Dedifferentiated amniotic fluid mesenchymal stem cell (primary cell): Measurements from ENCODE around the gene PTH.

Experiments used
- DNase-seq: peaks from one replicate; pipeline ENCODE4 v3.0.0-alpha.2; 2016; ENCODE audit errors: extremely low spot score

PTH gene

GRCh38 chr11:13495929-13496328, at the start of gene PTH:
Gene PTH (minus strand): TSS chr11:13495997. CDS start chr11:13492855, 3,142 bp downstream.
- no peak for DNase-seq

DNA sequence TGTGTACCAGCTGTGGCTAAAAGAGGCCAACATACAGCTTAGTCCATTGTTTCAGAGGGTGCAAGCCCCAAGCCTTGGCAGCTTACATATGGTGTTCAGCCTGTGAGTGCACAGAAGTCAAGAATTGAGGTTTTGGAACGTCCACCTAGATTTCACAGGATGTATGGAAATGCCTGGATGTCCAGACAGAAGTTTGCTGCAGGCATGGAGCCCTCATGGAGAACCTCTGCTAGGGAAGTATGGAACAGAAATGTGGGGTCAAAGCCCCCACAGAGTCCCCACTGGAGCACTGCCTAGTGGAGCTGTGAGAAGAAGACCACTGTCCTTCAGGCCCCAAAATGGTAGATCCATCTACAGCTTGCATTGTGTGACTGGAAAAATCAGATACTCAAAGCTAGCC, 42.2 kb upstream of the PTH start:
- no peak for DNase-seq

DNA sequence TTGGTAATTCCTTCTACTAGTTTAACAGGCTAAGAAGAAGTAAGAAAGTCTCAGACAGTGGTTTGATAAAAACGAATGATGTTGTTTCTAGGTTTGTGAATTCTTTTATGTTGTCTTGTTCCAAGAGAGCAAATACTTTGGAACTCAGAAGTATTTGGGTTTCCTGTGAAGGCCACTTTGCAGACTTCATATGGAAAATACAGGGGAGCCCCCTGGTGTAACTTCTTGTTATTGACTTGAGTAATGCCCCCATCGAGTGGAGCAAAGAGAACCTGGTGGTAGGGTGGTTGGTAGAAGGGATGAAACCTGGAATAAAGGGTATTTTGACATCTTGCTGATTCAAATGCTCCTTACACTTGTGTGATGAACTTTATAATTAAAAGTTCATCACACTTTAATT, 40.0 kb upstream of the PTH start:
- DNase-seq, result no peak

GRCh38 chr11:13534358-13534757, 38.6 kb upstream of the PTH start:
- DNase-seq, result no peak

- no peak for DNase-seq
Observed at GRCh38 chr11:13525257-13525656, 29.5 kb upstream of the PTH start.

DNA sequence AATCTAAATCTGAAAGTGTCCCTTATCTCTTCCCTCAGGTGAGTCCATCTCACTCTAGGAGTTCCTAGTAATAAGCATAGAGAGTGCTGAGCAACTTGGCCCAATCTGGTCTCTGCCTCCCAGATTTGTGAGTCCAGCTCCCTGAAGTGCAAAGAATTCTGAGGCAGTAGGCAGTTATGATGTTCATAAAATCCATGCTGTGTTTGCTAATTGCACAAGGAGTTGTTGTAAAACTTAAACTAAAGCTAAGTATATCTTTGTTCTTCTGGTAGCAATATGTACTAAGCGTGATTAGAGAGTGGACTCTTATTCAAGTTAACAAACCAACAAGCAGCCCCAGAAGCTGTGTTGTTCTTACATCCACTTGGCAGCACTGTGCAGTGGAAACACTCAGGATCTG, 7.6 kb upstream of the PTH start:
- DNase-seq, result no peak

DNA sequence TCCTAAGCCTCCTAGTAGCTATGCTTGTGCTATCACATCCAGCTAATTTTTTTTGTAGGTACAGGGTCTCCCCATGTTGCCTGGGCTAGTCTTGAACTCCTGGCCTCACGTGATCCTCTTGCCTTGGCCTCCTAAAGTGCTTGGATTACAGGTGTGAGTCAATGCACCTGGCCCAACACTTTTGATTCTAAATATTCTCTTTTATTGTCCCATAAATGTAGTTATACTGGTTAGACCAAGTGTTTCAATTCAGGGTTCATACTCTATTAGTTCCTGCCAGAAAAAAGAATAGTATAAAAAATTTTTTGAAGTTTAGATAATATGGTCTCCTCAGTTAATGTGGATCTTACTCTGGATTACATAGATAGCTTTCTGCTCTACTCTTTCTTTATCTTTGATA, 6.7 kb upstream of the PTH start:
- DNase-seq, result no peak

DNA sequence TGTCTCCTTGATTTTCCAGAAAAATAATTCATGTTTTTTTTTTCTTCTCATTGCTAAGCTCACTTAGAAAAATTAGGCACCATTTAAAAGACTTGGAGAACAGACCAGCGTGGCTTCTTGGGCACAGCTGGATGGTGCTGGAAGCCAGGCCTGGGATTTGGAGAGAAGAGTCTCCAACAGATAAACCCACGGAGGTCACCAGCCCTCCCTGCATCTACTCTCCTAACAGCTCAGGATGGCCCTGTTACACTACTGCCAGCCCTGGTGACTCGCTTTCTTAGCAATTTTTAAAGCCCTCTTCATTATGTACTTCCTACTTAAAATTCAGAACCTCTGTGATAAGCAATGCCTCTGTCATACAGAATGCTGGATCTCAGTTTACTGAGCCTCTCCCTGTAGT, 1.7 kb downstream of the PTH start:
- no peak for DNase-seq

DNA sequence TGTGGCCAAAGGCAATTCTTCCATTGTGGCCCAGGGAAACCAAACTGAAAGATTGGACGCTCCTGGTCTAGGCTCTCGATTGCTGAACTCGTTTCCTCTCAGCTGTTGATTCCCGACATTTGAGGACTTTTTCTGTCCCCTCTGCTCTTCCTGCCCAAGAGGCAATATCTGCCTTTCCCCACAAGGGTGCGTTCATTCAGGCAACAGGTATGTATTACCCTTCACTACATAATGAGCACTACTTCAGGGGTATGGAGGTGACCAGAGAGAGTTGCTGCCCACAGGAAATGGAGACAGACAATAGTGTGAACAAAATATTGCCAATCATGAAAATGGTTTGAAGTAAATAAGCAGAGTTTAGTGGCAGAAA, 8.2 kb downstream of the PTH start:
- no peak for DNase-seq

DNA sequence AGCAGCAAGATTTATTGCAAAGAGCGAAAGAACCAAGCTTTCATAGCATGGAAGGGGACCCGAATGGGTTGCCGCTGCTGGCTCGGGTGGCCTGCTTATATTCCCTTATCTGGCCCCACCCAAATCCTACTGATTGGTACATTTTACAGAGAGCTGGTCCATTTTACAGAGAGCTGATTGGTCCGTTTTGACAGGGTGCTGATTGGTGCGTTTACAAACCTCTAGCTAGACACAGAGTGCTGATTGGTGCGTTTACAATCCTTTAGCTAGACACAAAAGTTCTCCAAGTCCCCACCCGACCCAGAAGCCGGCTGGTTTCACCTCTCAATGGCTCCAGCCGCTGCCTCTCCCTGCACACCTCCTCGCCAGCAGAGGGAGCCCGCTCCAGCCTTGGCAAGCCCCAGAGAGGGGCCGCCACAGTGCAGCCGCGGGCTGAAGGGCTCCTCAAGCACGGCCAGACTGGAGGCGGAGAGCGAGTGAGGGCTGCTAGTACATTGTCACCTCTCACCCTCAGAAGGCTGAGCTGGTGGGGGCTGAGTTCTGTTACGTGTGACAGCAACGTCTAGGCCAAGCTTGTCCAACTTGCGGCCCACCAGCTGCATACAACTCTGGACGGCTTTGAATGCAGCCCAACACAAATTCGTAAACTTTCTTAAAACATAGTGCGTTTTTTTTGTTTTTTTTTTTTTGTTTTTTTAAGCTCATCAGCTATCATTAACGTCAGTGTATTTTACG, 8.7 kb downstream of the PTH start:
- DNase-seq, result no peak

DNA sequence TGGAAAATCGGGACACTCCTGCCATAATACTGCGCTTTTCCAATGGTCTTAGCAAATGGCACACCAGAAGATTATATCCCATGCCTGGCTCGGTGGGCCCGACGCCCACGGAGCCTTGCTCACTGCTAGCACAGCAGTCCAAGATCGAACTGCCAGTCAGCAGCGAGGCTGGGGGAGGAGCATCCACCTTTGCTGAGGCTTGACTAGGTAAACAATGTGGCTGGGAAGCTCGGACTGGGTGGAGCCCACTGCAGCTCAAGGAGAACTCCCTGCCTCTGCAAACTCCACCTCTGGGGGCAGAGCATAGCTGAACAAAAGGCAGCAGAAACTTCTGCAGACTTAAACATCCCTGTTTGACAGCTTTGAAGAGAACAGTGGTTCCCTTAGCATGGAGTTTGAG, 15.6 kb downstream of the PTH start:
- no peak for DNase-seq

DNA sequence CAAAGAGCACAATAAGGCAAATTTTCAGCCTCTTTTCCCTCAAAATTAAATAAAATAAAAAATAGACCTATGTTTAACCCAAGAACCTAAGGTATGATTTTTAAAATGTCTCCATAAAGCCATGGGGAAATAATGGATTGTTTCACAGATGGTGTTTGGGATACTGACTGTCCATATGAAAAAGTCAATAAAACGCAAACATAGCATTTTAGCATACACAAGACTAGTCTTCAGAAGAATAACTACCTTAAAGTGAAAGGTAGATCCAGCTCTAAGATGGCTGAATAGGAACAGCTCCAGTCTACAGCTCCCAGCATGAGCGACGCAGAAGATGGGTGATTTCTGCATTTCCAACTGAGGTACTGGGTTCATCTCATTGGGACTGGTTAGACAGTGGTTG, 16.1 kb downstream of the PTH start:
- DNase-seq, result no peak

DNA sequence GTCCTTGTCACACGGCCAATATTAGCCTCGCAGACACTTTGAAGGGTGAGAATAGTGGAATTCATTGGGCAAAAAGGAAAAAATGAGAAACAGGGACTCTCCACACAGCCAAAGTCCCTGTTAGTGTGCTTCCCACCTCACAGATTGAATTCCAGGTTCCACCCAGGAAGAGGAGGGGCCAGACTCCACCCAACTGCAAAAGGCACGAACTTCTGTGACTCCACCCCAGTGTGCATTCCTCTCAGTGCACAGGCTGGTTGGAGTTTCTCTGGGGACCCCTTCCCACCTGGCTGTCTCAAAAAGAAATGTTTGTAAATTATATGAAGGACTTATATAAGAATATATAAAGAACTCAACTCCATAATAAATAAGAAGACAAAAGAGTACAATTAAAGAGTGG, 20.7 kb downstream of the PTH start:
- DNase-seq, result no peak

- DNase-seq, result no peak
Observed at GRCh38 chr11:13473013-13473722, 22.6 kb downstream of the PTH start.

DNA sequence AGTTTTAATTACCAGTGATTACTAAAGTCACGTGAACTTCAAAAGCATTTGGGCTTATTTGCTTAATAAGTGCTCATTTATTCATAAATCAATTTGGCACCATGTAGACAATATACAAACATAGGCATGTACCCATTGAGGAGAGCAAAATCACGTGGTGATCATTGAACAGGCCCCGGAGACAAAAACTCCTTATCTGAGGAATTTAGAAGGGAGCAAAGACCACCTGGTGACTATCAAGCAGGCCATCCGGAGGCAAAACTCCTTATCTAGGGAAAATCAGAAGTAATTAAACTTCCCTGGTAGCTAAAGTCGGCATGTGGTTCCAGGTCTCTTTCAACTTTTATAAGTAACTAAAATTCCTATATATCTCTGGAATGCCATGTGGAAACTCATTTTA, 27.0 kb downstream of the PTH start:
- DNase-seq, result no peak

DNA sequence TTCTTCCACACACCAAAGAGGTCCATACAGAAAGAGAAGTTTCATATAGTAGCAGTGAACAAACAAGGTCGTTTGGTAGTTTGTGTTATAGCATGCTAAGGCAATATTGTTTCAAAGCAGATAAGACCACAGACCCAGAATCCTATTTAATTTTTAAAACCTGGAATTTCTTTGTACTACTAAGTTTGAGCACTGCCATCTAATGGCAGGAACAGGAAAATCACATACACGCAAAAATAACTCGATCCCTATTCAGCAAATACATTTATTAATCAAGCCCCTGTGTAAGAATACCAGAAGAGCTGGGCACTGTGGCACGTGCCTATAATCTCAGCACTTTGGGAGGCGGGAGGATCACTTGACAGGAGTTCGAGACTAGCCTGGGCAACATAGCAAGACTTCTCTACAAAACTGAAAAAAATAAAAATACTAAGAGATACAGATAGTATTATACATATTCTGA, 29.9 kb downstream of the PTH start:
- peak; percentile 40 for DNase-seq

DNA sequence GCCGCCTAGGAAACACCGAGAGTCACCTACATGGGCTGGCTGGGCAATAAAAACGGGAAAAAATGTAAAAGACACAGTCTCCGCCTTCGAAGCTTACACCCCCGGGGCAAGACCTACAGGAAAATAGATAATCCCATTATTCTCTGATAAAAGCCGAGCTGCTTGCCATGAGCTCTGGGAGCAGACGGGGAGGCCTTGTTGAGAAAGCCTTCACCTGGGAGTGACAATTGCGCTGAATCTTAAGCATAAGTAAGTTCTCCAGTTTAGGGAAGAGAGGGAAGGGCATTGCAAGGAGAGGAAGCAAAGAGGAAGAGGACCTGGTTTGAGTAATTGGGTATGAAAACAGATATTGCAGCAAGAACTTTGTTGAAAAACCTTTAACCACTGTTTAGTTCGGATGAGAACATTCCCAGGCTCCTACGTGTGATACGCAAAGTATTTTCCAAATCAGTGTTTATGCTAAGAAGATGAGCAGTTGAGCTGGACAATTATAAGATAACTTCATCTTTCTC, 32.0 kb downstream of the PTH start:
- DNase-seq, result no peak

GRCh38 chr11:13462901-13463778, 32.7 kb downstream of the PTH start, which contains the start of gene BTBD10:
Gene BTBD10 (minus strand): TSS chr11:13463222. CDS start chr11:13445124, 18,098 bp downstream.
- DNase-seq, result peak; percentile 95

DNA sequence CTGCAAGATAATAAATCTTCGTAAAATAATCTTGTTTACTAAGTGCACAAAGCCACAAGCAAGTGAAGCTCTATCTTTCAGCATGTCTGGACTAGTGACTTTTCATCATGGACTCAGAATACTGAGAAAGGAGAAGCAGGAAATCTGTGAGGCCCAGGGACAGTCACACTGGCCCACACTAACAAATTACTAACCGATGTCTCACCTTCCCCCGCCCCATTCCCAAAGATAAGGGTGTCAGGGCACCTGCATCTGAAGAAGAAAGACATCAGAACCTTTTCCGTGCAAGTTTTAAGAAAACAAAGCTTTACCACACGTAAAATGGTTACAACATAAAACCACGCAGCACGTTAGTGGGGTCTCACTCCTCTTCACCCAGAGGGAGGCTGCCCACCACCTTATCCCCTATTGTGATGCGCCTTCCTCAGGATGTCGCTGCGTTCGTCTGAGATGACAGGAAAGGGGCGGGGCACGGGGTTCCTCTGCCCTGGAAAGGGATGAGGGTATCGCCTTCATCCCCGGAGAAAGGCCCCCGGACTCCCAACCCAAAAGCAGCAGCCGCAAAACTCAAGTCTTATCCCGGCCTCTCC, 33.4 kb downstream of the PTH start:
- no peak for DNase-seq

- no peak for DNase-seq
Observed at GRCh38 chr11:13461291-13461690, 34.5 kb downstream of the PTH start.

GRCh38 chr11:13450832-13451397, 44.9 kb downstream of the PTH start:
- no peak for DNase-seq
